HepG2 (cell line): ENCODE measurements around the gene CEP63. TPM values are rescaled to one million over a fixed set of nuclear protein-coding genes. Genes with fewer than 3 reads are reported as not detected.

ENCODE experiments used
- ATAC-seq: fragments of 200-7000 bp; cut with Tn5 transposase; 3 replicates; pipeline ENCODE4 v1.9.1; 2020; ENCODE audit warnings: mild to moderate bottlenecking, moderate library complexity
- BruUV-seq: library from RNA; stranded (reverse); fragments of 400-500 nt; replicated peaks from 2 replicates; lab custom pipeline; 2021; lab: Mats Ljungman, UMichigan
- CTCF ChIA-PET: fragments of 300-600 bp; formaldehyde crosslinking; extraction: SDS; loops from one replicate; lab custom pipeline; 2021; ENCODE audit warnings: low total read pairs, inconsistent platforms, low intra/inter-chr PET ratio; lab: Yijun Ruan, JAX
- POLR2A ChIA-PET: fragments of 350-600 bp; sonication (Branson Sonifier 250); formaldehyde crosslinking; loops from one replicate; lab custom pipeline; 2020; ENCODE audit warnings: antibody characterized with exemption, inconsistent platforms; lab: Yijun Ruan, JAX
- DNase-seq: peaks from one replicate; pipeline ENCODE4 v3.0.0-alpha.2; 2015; ENCODE audit warnings: low spot score
- FAIRE-seq: peaks from 3 replicates; lab custom pipeline; 2011; peaks lifted over from hg19 to GRCh38; lab: Jason Lieb, UNC
- H2AFZ ChIP-seq: one replicate; pipeline ENCODE4 v1.6.1; 2011; ENCODE audit warnings: low read length, inconsistent platforms
- H3K27ac ChIP-seq: fragments of 300-600 bp; 3 replicates; pipeline ENCODE4 v1.8.0; 2011; ENCODE audit warnings: mixed run types, mild to moderate bottlenecking, mixed read lengths, low read length, inconsistent platforms; ENCODE audit not compliant: insufficient read depth; ENCODE audit errors: extremely low read length
- H3K27me3 ChIP-seq, 2 experiments: fragments of 200-600 bp in 1 of 2; 2 replicates in 1 of 2; 3 replicates in 1 of 2; pipeline versions ENCODE4 v1.6.0 to v1.8.0; 2011; ENCODE audit warnings: low read length in 2 of 2, mild to moderate bottlenecking in 2 of 2, moderate library complexity in 2 of 2, inconsistent platforms in 1 of 2; ENCODE audit not compliant: insufficient read depth in 2 of 2, control insufficient read depth in 1 of 2
- H3K36me3 ChIP-seq, 2 experiments: fragments of 200-600 bp in 1 of 2; replicated peaks in 1 of 2; 2 replicates in 1 of 2; 3 replicates in 1 of 2; pipeline versions ENCODE4 v1.5.1 to v1.8.0; 2011; ENCODE audit warnings: low read length in 2 of 2, inconsistent platforms in 1 of 2; ENCODE audit not compliant: insufficient read depth in 2 of 2, control insufficient read depth in 1 of 2
- H3K4me1 ChIP-seq: 2 replicates; pipeline ENCODE4 v1.5.1; 2012; ENCODE audit warnings: low read length, inconsistent platforms; ENCODE audit not compliant: insufficient read depth
- H3K4me2 ChIP-seq: 2 replicates; pipeline ENCODE4 v1.6.0; 2011; ENCODE audit warnings: low read depth, low read length, inconsistent platforms
- H3K4me3 ChIP-seq, 3 experiments: fragments of 200-600 bp in 1 of 3; sonication (generic), shearing (Covaris generic) in 1 of 3; replicated peaks in 1 of 3; 2 replicates each; pipeline ENCODE4 v1.5.1; 2011 to 2016; ENCODE audit warnings: low read length in 3 of 3, inconsistent platforms in 2 of 3, low read depth in 2 of 3, mild to moderate bottlenecking in 2 of 3, control low read depth in 1 of 3, mixed read lengths in 1 of 3; ENCODE audit not compliant: insufficient read depth in 1 of 3
- H3K79me2 ChIP-seq: one replicate; pipeline ENCODE4 v1.6.1; 2011; ENCODE audit warnings: low read length, inconsistent platforms; ENCODE audit not compliant: insufficient read depth
- H3K9ac ChIP-seq: 2 replicates; pipeline ENCODE4 v1.6.0; 2011; ENCODE audit warnings: mild to moderate bottlenecking, low read depth, low read length, inconsistent platforms; ENCODE audit not compliant: insufficient read depth
- H3K9me3 ChIP-seq: 2 replicates; pipeline ENCODE4 v1.5.1; 2012; ENCODE audit warnings: mild to moderate bottlenecking, low read length
- H4K20me1 ChIP-seq: 2 replicates; pipeline ENCODE4 v1.6.0; 2011; ENCODE audit warnings: inconsistent platforms, mild to moderate bottlenecking, low read length, moderate library complexity; ENCODE audit not compliant: insufficient read depth
- AHDC1 ChIP-seq: sonication (generic); formaldehyde crosslinking; IDR thresholded peaks from 2 replicates; pipeline ENCODE4 v1.5.1; 2020; ENCODE audit warnings: mild to moderate bottlenecking, missing genetic modification reagents, borderline replicate concordance
- AKNA ChIP-seq: sonication (generic); formaldehyde crosslinking; IDR thresholded peaks from 2 replicates; pipeline ENCODE4 v1.4.0; 2020; ENCODE audit warnings: missing genetic modification reagents, borderline replicate concordance
- CREM ChIP-seq, 2 experiments: sonication (generic) in 1 of 2; formaldehyde crosslinking in 1 of 2; IDR thresholded peaks; 2 replicates each; pipeline versions ENCODE4 v1.4.0 to v1.6.1; 2016 to 2020; ENCODE audit warnings: antibody characterized with exemption in 1 of 2, mild to moderate bottlenecking in 1 of 2, missing genetic modification reagents in 1 of 2
- ELF1 ChIP-seq: sonication (generic); formaldehyde crosslinking; IDR thresholded peaks from 2 replicates; pipeline ENCODE4 v1.4.0; 2020; ENCODE audit warnings: missing genetic modification reagents
- HDAC1 ChIP-seq: sonication (generic); formaldehyde crosslinking; IDR thresholded peaks from 2 replicates; pipeline ENCODE4 v1.5.1; 2020; ENCODE audit warnings: mild to moderate bottlenecking, missing genetic modification reagents
- ZMAT5 ChIP-seq: sonication (generic); formaldehyde crosslinking; IDR thresholded peaks from 2 replicates; pipeline ENCODE4 v1.5.0; 2020; ENCODE audit warnings: mild to moderate bottlenecking, low read depth, missing genetic modification reagents, borderline replicate concordance
- ZNF101 ChIP-seq: sonication (generic); formaldehyde crosslinking; IDR thresholded peaks from 2 replicates; pipeline ENCODE4 v1.4.0; 2020; ENCODE audit warnings: mild to moderate bottlenecking, low read depth, missing genetic modification reagents, borderline replicate concordance
- ZNF580 ChIP-seq: IDR thresholded peaks from 2 replicates; pipeline ENCODE4 v1.6.1; 2016; ENCODE audit warnings: low read depth, borderline replicate concordance
- ZNF878 ChIP-seq: sonication (generic); formaldehyde crosslinking; IDR thresholded peaks from 2 replicates; pipeline ENCODE4 v1.8.1; 2023; ENCODE audit warnings: mild to moderate bottlenecking, missing genetic modification reagents, moderate library complexity
- ZSCAN12 ChIP-seq: sonication (generic); formaldehyde crosslinking; IDR thresholded peaks from 2 replicates; pipeline ENCODE4 v1.9.0; 2021; ENCODE audit warnings: mild to moderate bottlenecking, missing genetic modification reagents
- WGBS: methylation state at CpG from one replicate; pipeline ENCODE4 v1.1.6; 2017; ENCODE audit warnings: low lambda C conversion rate; 5-methylcytosine and 5-hydroxymethylcytosine counted together
- in situ Hi-C: cut with HindIII; loops from 2 replicates; pipeline ENCODE4 v1.10.0; 2017; ENCODE audit warnings: low pct_unique_long_range_greater_than_20kb; ENCODE audit not compliant: extremely low pct_ligation_motif_present
- intact Hi-C: fragments of 100-400 bp; cut with micrococcal nuclease; formaldehyde crosslinking; loops from one replicate; pipeline ENCODE4 v1.10.0; 2022; ENCODE audit not compliant: unreplicated experiment
- polyA plus RNA-seq, 8 experiments: library from polyadenylated mRNA; depleted of rRNA in 3 of 8; stranded (reverse) in 7 of 8; unstranded in 1 of 8; fragments of >200 nt; fragmentation: Illumina TruSeq in 4 of 8; extraction: Trizol in 4 of 8; gene quantifications; 2 replicates each; pipeline versions ENCODE4 v1.2.1 to v1.2.3, GENCODE V29; 2011 to 2016; ENCODE audit warnings: low read depth in 4 of 8, missing spikeins in 1 of 8, mixed read lengths in 1 of 8; ENCODE audit not compliant: insufficient read depth in 1 of 8
- total RNA-seq, 5 experiments: library from RNA; depleted of rRNA; stranded (reverse); fragments of >200 nt; fragmentation: Illumina TruSeq; extraction: Trizol; gene quantifications; 2 replicates each; pipeline ENCODE4 v1.2.3, GENCODE V29; 2016; ENCODE audit warnings: low read depth in 1 of 5
- TF ChIP-seq, protein P1 (sequence below): IDR thresholded peaks from 2 replicates; pipeline ENCODE4 v1.6.1; 2016; ENCODE audit warnings: low read depth, control low read depth

Gene CEP63
- total and polyA plus RNA-seq, 2 of the 13 experiments (the other 11 are each of a cell fraction or from before 2014, with no cell fraction given), result 7.2 to 18.4 TPM

GRCh38 chr3:134487406-134487805 lies 1.5 kb downstream of the CEP63 start:
- peaks cover 29% of the 10 kb centered on the region for H3K4me1 ChIP-seq
- CTCF ChIA-PET, result no interaction called here
- POLR2A ChIA-PET, result no interaction called here
- peaks cover 55% of the 10 kb centered on the region for H3K79me2 ChIP-seq
- BruUV-seq, result no TSS peak
- H3K9ac ChIP-seq, result peak overlapping the region; percentile 96
- H3K4me3 ChIP-seq, result peak overlapping the region in 2 of 3 experiments; percentile 86 to 88; a peak in 3 of 6 replicates
- WGBS, result 63% methylated on average over 5 of the region's 5 CpGs
- peaks cover 3% of the 10 kb centered on the region; the same call in 1 of the 2 replicates for H4K20me1 ChIP-seq
- FAIRE-seq (no peak), DNase-seq (no peak), ATAC-seq (no peak)
- H3K27me3 ChIP-seq, result no peaks in the 10 kb centered on the region
- peaks cover 2 to 8% of the 10 kb centered on the region in 2 experiments; a peak in 2 of 5 replicates for H3K36me3 ChIP-seq
- no peak overlapping the region for H2AFZ ChIP-seq
- intact Hi-C loops (no loop called here), in situ Hi-C loops (no loop called here)
- H3K9me3 ChIP-seq, result no peaks in the 10 kb centered on the region
- H3K4me2 ChIP-seq, result peak overlapping the region; percentile 86
- H3K27ac ChIP-seq, result peak overlapping the region; percentile 95
- no peak for TF ChIP-seq CREM (IDR thresholded peaks at IDR 0.05)
- TF ChIP-seq CREM (CRISPR knock-in tag; IDR thresholded peaks at IDR 0.05), result no peak
- TF ChIP-seq ZNF580 (CRISPR knock-in tag), result no peak
- TF ChIP-seq, protein P1, sequence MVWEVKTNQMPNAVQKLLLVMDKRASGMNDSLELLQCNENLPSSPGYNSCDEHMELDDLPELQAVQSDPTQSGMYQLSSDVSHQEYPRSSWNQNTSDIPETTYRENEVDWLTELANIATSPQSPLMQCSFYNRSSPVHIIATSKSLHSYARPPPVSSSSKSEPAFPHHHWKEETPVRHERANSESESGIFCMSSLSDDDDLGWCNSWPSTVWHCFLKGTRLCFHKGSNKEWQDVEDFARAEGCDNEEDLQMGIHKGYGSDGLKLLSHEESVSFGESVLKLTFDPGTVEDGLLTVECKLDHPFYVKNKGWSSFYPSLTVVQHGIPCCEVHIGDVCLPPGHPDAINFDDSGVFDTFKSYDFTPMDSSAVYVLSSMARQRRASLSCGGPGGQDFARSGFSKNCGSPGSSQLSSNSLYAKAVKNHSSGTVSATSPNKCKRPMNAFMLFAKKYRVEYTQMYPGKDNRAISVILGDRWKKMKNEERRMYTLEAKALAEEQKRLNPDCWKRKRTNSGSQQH (CRISPR knock-in tag), result no peak
- no peak for TF ChIP-seq AKNA (CRISPR knock-in tag)
- TF ChIP-seq ZMAT5, result no peak
- TF ChIP-seq ZNF878 (CRISPR knock-in tag), result no peak
- no peak for TF ChIP-seq HDAC1
- TF ChIP-seq ZNF101, result no peak
- no peak for TF ChIP-seq ZSCAN12 (CRISPR knock-in tag)
- TF ChIP-seq AHDC1 (CRISPR knock-in tag), result no peak
- TF ChIP-seq ELF1, result no peak
